Amniotic stem cell (primary cell): ENCODE measurements around the gene NSD1.
"Not testable (repeated sequence)": the region's sequence is repeated elsewhere in the genome, so short reads cannot be mapped to it uniquely, and the experiment has no call there.

Experiments used
- DNase-seq: peaks from one replicate; lab custom pipeline; 2025; lab: John Stamatoyannopoulos, UW

Gene NSD1

DNA sequence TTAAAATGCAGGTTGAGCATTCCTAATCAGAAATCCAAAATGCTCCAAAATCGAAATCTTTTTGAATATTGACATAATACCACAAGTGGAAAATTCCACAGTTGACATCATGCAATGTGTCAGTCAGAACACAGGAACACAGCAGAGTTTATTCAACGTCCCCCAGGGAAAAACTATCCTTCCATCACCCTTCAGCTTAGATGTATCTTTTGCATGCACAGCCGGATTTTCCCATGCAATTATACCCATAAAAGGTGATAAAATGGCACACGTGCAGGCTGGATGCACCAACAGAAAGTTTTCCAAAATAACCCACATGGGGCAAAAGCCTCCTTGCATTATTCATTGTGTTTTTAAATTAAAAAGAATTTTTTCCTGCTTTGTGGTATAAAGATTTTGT is 98.8 kb downstream of the NSD1 start:
- no peak for DNase-seq

DNA sequence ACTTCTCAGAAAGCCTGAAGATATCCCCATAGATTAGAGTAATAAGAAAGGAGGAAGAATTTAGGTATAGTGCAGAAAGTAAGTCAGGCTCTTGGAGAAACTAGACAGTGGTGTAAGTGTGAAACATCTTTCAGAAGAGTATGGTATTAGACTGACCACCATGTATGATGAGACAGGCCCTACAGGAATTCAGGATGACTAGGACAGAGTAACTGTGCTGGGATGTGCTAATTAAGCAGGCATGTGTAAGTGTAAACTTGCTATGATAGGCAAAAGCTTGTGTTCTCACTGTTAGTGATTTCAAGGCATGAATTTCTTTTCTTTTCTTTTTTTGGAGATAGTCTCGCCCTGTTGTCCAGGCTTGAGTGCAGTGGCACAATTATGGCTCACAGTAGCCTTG is 99.2 kb downstream of the NSD1 start:
- no peak for DNase-seq

DNA sequence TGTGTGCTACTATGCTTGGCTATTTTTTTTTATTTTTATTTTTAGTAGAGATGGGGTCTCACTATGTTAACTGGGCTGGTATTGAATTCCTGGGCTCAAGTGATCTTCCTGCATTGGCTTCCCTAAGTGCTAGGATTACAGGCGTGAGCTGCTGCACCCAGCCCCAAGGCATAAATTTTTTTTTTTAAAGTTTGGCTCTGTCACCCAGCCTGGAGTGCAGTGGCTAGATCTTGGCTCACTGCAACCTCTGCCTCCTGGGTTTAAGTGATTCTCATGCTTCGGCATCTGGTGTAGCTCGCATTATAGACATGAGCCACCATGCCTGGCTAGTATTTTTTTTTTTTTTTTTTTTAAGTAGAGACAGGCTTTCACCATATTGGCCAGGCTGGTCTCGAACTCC is 99.6 kb downstream of the NSD1 start:
- DNase-seq = no peak

DNA sequence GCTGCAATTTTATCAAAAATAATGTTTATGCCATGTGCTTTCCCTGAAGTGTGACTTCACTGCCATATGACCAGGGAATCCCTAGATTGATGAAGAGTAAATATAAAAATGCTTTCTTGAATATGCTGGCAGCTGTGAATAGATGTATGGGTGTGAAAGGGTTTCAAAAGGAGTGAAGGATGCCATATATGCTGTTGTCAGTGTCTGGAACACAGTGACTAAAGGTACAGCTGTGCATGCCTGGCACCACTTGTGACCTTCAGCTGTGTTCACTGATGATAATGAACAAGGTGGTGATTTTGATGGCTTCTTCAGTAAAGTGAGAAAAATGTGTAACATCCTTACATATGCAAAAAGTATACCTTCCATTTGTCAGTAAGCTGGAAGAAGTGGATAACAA is 100.2 kb downstream of the NSD1 start:
- DNase-seq = no peak

- DNase-seq = no peak
These were observed 101.3 kb downstream of the NSD1 start for GRCh38 chr5:177234841-177235240.

GRCh38 chr5:177241768-177242167 is 108.2 kb downstream of the NSD1 start:
- no peak for DNase-seq

DNA sequence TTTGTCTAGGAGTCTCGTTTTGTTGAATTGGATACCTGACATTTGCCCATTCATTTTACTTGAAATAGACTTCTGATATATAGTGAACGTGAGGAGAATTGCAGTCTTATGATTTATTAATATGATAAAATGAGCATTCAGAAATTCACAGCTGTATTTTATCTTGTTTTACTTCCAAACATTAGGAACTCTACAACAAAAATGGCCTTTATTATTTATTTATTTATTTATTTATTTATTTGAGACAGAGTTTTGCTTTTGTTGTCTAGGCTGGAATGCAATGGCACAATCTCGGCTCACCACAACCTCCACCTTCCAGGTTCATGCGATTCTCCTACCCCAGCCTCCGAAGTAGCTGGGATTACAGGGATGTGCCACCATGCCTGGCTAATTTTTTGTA is 108.7 kb downstream of the NSD1 start:
- DNase-seq = no peak

GRCh38 chr5:177249761-177250537 is 116.4 kb downstream of the NSD1 start:
- no peak for DNase-seq

- no peak for DNase-seq
These were observed 119.7 kb downstream of the NSD1 start for GRCh38 chr5:177253252-177253651.

- no peak for DNase-seq
These were observed 122.7 kb downstream of the NSD1 start for GRCh38 chr5:177256296-177256695.

DNA sequence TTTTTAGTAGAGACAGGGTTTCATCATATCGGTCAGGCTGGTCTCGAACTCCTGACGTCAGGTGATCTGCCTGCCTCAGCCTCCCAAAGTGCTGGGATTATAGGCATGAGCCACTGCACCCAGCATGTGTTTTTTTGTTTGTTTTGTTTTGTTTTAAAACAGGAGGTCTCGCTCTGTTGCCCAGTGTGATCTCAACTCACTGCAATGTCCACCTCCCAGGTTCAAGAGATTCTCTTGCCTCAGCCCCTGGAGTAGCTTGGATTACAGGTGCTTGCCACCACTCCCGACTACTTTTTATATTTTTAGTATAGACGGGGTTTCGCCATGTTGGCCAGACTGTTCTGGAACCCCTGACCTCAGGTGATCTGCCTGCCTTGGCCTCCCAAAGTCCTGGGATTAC is 125.1 kb downstream of the NSD1 start:
- not testable (repeated sequence) for DNase-seq

GRCh38 chr5:177260961-177261360 is 127.4 kb downstream of the NSD1 start:
- DNase-seq = no peak

- no peak for DNase-seq
These were observed 127.9 kb downstream of the NSD1 start for GRCh38 chr5:177261510-177261909.

- no peak for DNase-seq
These were observed 130.6 kb downstream of the NSD1 start for GRCh38 chr5:177264178-177264577.

DNA sequence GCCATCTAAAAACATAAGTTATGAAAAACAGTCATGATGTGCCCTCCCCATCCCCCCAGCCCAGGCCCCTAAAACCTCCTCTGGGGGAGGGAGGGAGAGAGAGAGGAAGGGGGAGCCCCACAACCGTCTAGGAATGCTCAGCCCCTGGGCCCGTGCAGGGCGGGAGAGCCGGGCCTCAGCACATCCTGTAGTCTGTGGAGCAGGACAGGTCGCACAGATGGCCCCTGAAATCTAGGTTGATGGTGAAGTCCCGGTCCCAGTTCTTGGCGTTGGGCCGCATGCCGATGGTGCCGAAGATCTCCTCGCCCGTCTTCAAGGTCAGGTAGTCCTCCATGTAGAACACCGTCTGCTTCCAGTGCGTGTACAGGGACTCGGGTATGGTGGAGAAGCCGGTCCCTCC is 131.8 kb downstream of the NSD1 start:
- no peak for DNase-seq

- no peak for DNase-seq
These were observed 135.8 kb downstream of the NSD1 start for GRCh38 chr5:177269232-177269895.

- no peak for DNase-seq
These were observed 136.4 kb downstream of the NSD1 start for GRCh38 chr5:177269976-177270375.

DNA sequence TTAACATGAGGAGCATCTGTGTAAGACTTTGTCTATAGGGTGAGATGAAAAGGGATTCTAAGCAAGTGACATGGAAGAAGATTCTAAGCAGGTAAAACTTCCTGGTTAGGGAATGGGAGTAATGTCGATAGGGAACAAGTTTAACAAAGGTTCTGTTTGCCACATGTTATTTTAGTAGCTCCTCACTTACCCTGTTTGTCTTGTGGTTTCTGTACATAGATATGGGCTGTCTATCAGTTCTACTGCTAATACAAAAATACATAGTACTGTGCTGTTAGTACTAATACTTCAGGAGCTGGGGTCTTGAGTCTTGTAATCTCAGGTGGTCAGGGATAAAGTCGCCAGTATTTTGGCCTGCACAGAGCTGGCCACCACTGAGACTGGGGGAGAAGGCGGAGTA is 137.1 kb downstream of the NSD1 start:
- no peak for DNase-seq

DNA sequence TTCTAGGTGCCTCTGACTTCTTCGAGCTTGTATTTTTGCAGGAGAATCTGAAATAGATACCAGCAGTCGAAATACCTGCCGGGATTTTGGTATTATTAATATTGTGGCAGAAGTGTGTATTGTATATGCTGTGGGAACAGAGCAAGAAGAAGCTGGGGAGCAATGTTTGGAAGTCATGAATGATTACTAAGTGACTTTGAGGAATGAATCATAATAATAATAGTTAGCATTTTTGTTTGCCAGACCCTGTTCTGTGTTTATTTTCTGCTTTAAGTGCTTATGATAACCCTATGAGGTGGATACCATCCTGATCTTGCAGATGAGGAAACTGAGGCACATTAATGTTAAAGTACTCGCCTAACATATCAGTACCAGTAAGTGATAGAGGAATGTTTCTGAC is 137.5 kb downstream of the NSD1 start:
- DNase-seq = no peak

- DNase-seq = no peak
These were observed 142.3 kb downstream of the NSD1 start for GRCh38 chr5:177275883-177276282.

GRCh38 chr5:177276886-177277285 is 143.3 kb downstream of the NSD1 start:
- no peak for DNase-seq

DNA sequence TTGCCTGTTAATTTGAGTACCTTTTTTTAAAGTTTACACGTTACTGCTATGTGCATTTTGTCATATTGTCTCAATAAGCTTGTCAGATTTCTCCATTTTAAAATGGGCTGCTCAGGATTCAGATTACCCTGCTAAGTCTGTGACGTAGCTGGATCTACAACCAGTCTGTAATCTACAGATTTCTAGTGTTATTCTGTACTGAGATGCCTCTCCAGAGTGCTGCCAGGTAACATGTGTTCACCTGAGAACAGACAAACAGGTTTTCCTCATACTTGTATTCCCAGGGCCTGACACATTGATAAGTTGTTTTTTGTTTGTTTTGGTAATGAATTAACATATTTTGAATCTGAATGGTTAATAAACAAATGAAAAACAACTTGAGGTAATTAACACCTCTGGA is 154.6 kb downstream of the NSD1 start:
- DNase-seq = no peak

DNA sequence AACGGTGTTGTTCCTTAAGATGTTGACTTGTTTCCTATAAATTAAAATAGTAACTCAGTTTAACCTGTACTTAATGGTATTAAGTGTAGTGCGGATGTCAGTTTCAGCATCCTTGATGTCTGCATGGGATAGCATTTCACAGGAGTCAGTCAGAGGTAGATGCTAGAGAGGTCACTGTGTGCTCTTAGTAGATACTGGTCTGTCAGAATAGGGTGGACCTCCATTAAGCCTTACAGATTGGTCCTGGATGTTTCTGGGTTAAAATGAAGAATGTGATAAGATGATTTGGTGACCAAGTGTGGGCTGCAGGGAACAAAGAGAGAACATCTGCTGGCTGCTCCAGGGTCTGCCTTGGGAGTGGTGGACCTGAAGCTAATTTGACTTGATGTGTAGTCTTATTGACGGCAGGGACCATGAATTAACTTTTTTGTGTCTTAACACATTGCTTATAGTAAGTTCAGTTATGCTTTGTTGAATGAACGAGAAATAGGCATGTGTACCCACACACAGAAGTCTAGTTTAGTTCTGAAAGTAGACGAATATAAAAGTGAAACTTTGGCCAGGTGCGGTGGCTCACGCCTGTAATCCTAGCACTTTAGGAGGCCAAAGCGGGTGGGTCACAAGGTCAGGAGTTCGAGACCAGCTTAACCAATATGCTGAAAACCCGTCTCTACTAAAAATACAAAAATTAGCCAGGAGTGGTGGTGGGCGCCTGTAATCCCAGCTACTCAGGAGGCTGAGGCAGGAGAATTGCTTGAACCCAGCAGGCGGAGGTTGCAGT is 157.4 kb downstream of the NSD1 start:
- DNase-seq = no peak
